GM21529 (cell line): ENCODE results near the gene SNCAIP.
"Not testable (repeated sequence)": the region's sequence is repeated elsewhere in the genome, so short reads cannot be mapped to it uniquely, and the experiment has no call there.

Source experiments
- ATAC-seq: cut with Tn5 transposase; IDR thresholded peaks from one replicate; pipeline ENCODE4 v1.9.1; 2021; ENCODE audit not compliant: unreplicated experiment

SNCAIP gene

GRCh38 chr5:122312591-122313406, 762 bp downstream of the SNCAIP start:
- peak; percentile 13 for ATAC-seq

GRCh38 chr5:122314036-122314435, 2.0 kb downstream of the SNCAIP start:
- no peak for ATAC-seq

GRCh38 chr5:122315521-122315920, 3.5 kb downstream of the SNCAIP start:
- no peak for ATAC-seq

- no peak for ATAC-seq
These were observed 4.6 kb downstream of the SNCAIP start for GRCh38 chr5:122316656-122317055.

- ATAC-seq = no peak
These were observed 7.9 kb downstream of the SNCAIP start for GRCh38 chr5:122319897-122320296.

GRCh38 chr5:122321921-122322320, 9.9 kb downstream of the SNCAIP start:
- ATAC-seq = no peak

- no peak for ATAC-seq
These were observed 10.9 kb downstream of the SNCAIP start for GRCh38 chr5:122322801-122323548.

- no peak for ATAC-seq
These were observed 11.7 kb downstream of the SNCAIP start for GRCh38 chr5:122323738-122324137.

- no peak for ATAC-seq
These were observed 15.1 kb downstream of the SNCAIP start for GRCh38 chr5:122327110-122327509.

GRCh38 chr5:122330881-122331280, 18.8 kb downstream of the SNCAIP start:
- no peak for ATAC-seq

- no peak for ATAC-seq
These were observed 20.8 kb downstream of the SNCAIP start for GRCh38 chr5:122332599-122333555.

GRCh38 chr5:122333564-122333963, 21.5 kb downstream of the SNCAIP start:
- no peak for ATAC-seq

- ATAC-seq = no peak
These were observed 27.6 kb downstream of the SNCAIP start for GRCh38 chr5:122339591-122339990.

- no peak for ATAC-seq
These were observed 29.1 kb downstream of the SNCAIP start for GRCh38 chr5:122341087-122341486.

- no peak for ATAC-seq
These were observed 30.2 kb downstream of the SNCAIP start for GRCh38 chr5:122342256-122342655.

- no peak for ATAC-seq
These were observed 35.0 kb downstream of the SNCAIP start for GRCh38 chr5:122346897-122347581.

GRCh38 chr5:122350496-122350895, 38.5 kb downstream of the SNCAIP start:
- ATAC-seq = no peak

- no peak for ATAC-seq
These were observed 39.5 kb downstream of the SNCAIP start for GRCh38 chr5:122351416-122352157.

- no peak for ATAC-seq
These were observed 40.3 kb downstream of the SNCAIP start for GRCh38 chr5:122352331-122352730.

GRCh38 chr5:122353361-122353760, 41.3 kb downstream of the SNCAIP start:
- ATAC-seq = not testable (repeated sequence)
